Fibroblast of lung (primary cell): ENCODE measurements around the gene CASP1.
"Not testable (repeated sequence)": the region's sequence is repeated elsewhere in the genome, so short reads cannot be mapped to it uniquely, and the experiment has no call there.

Experiments
- CTCF ChIP-seq, 2 donors: IDR thresholded peaks in 1 of 2; conservative IDR thresholded peaks in 1 of 2; 1 replicate in 1 of 2; 2 replicates in 1 of 2; pipeline ENCODE4 v1.5.1; 2011 to 2012; ENCODE audit warnings: low read length in 2 of 2, control low read depth in 1 of 2, inconsistent platforms in 1 of 2, low read depth in 1 of 2, mild to moderate bottlenecking in 1 of 2
- EZH2 ChIP-seq: IDR thresholded peaks from 2 replicates; pipeline ENCODE4 v1.5.1; 2012; ENCODE audit warnings: low read length, control low read depth, mild to moderate bottlenecking; ENCODE audit errors: missing control alignments

- not testable (repeated sequence) for TF ChIP-seq CTCF (conservative IDR thresholded peaks at IDR 0.05 in 1 of 2, IDR thresholded peaks at IDR 0.05 in 1 of 2; ENCODE audit: low read depth in 1 of 2, low read length in 2 of 2); EZH2
Measured at GRCh38 chr11:105063245-105063941, 28.4 kb upstream of the CASP1 start.
